ENCODE data around the gene ZFP69.
"Not testable (repeated sequence)": the region's sequence is repeated elsewhere in the genome, so short reads cannot be mapped to it uniquely, and the experiment has no call there.

Gene ZFP69

GRCh38 chr1:40476924-40477677 is at the start of gene ZFP69:
Gene ZFP69 (plus strand): TSS chr1:40477290. CDS start chr1:40479362, 2,072 bp downstream.
- DNase-seq (ENCODE audit: low spot score), result peak; percentile 33

GRCh38 chr1:40431385-40431784 is 45.7 kb upstream of the ZFP69 start:
- DNase-seq (ENCODE audit: low spot score), result no peak

DNA sequence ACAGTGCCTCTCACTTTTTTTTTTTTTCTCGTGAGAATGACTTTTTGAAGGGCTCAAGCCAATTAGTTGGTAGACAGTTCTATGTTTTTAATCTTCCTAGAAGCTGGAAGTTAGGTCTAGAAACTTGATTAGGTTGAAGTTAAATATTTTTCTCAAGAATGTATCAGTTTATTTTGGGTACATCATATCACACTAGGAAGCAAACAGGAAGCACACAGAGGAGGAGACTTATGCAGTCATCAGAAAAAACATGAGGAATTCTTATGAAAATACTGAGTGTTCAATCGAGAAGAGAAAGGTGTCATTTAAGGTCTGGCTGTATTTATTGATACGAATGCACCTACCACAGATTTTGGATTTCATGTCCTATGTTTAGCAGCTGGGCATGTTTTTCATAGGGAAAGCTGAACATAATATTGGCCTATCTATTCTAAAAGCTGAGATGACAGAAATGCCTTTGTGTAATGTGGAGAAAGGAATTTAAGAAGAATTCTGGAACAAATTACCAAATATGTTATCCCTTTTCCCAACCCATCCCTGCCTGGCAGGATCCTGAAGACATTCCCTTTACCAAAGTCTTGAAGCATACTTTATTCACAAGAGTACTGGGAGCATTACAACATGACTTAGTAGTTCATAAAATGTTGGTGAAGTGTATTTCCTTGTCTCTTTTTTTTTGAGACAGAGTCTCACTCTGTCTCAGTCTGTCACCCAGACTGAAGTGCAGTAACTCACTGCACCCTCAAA is 44.3 kb upstream of the ZFP69 start:
- DNase-seq (ENCODE audit: low spot score), result no peak

DNA sequence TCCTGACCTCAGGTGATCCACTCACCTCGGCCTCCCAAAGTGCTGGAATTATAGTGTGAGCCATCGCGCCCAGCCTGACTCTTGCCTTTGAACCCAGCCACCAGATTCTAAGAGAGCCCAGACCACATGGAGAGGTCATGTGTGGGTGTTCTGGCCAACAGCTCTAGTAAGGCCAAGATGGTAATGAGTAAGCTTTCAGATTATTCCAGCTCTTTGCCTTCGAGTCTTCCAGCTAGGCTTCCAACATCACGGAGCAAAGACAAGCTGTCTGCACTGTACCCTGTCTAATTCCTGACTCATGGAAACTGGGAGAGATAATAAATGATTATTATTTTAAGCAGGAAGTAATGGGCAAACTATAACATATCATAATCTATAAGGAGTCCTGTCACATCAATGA is 41.6 kb upstream of the ZFP69 start:
- no peak for DNase-seq (ENCODE audit: low spot score)

DNA sequence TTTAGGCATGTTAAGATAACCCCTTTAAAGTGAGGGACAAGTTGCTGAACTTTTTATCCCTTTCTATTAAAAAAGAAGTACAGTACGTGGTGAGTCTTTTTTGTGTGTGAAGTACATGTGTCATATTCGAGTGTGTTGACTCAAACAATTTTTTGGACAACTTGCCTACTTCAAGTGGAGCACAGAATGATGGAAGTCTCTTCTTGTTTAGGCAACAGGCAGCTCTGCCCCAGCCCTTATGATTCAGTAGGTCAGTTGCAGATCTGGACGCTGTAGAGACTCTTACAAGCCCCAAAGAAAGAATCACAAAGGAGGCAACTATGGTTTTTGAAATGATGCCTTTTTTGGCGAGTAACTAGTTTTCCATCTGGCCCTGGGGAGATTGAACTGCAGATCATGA is 41.2 kb upstream of the ZFP69 start:
- no peak for DNase-seq (ENCODE audit: low spot score)

- peak; percentile 31 for DNase-seq (ENCODE audit: low spot score)
Observed at GRCh38 chr1:40438391-40439015, 38.6 kb upstream of the ZFP69 start.

DNA sequence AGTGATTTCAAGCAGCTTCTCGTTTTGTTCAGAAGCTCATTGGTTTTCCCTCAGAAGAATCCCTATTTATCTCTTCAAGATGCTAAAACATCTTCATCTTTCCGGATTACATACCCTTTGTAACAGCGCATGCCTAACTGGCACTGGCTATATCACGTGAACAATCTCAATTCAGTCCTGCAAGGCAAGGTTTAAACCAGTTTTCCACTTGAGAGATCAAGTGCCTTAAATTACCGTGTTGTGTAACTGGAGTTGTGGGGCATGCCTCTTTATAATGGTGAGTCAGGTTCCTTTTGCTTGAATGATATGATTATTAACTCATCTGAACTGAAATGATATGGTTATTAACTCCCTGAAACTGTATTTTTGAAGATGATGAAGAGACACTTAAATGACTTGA is 37.8 kb upstream of the ZFP69 start:
- DNase-seq (ENCODE audit: low spot score), result no peak

- DNase-seq (ENCODE audit: low spot score), result peak; percentile 89
Observed at GRCh38 chr1:40449684-40450494, 27.2 kb upstream of the ZFP69 start, which contains the start of gene ZFP69B. Gene ZFP69B (plus strand): TSS chr1:40450476. CDS start chr1:40450962, 486 bp downstream.

DNA sequence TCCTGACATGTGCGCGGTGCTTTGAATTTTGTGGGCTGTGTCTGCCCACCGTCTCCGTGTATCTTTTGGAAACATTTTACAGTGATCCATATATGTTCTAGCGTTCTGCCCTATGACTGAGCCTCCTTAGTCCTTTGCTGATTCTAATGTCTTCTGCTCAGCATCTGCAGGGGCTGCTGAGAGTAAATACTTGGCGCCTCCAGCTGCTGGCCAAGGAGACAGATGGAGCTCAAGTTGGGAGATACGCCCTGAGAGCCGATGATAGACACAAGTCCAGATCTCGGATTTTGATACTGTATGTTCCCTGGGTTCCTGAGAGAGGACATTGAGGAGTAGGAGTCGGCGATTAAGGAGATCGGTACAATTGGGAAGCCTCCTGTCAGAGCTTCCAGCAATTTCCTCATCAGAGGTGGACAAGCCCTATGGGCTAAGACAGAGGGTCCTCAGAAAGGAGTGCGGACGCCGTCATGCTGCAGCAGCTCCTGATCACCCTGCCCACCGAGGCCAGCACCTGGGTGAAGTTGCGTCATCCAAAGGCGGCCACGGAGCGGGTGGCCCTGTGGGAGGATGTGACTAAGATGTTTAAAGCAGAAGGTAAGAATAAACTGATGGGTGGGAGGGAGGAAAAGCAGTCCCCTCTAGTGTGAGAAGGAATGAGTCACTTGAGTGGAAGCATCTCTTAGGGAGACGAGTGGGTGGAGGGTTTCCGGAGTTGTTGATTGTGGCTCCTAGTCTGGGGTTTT is 26.4 kb upstream of the ZFP69 start:
- DNase-seq (ENCODE audit: low spot score), result peak; percentile 36

DNA sequence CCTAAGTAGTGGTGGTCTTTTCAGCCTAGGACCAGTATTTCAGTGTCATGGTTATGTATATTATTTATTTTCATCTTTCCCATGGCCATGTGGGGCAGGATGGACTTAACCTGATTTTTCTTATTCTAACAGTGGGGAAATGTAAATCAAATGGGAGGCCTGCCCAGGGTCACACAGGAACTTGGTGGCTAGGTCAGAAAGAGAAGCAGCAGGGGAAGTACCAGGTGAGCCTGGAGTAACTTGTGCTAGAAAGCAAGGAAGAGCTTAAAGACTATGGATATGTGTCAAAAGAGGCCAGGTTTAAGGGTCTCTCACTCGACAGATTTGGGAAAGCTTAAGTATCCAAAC is 25.9 kb upstream of the ZFP69 start:
- no peak for DNase-seq (ENCODE audit: low spot score)

GRCh38 chr1:40454873-40455272 is 22.2 kb upstream of the ZFP69 start:
- DNase-seq (ENCODE audit: low spot score), result no peak

DNA sequence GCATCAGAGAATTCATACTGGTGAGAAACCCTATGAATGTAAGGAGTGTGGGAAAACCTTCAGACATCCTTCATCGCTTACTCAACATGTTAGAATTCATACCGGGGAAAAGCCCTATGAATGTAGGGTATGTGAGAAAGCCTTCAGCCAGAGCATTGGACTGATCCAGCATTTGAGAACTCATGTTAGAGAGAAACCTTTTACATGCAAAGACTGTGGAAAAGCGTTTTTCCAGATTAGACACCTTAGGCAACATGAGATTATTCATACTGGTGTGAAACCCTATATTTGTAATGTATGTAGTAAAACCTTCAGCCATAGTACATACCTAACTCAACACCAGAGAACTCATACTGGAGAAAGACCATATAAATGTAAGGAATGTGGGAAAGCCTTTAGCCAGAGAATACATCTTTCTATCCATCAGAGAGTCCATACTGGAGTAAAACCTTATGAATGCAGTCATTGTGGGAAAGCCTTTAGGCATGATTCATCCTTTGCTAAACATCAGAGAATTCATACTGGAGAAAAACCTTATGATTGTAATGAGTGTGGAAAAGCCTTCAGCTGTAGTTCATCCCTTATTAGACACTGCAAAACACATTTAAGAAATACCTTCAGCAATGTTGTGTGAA is 14.0 kb upstream of the ZFP69 start:
- DNase-seq (ENCODE audit: low spot score), result no peak

DNA sequence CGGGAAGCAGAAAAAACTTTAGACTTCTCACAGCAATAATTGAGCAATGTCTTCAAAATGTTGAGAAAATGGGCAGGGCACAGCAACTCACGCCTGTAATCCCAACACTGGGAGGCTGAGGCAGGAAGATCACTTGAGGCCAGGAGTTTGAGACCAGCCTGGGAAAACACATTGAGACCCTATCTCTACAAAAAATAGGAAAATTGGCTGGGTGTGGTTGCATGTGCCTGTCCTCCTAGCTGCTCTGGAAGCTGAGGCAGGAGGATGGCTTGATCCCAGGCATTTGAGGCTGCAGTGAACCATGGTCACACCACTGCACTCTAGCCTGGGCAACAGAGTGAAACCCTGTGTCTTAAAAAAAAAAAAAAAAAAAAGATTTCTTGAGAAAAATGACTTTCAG is 7.8 kb upstream of the ZFP69 start:
- no peak for DNase-seq (ENCODE audit: low spot score)

- no peak for DNase-seq (ENCODE audit: low spot score)
Observed at GRCh38 chr1:40475268-40475667, 1.8 kb upstream of the ZFP69 start.

DNA sequence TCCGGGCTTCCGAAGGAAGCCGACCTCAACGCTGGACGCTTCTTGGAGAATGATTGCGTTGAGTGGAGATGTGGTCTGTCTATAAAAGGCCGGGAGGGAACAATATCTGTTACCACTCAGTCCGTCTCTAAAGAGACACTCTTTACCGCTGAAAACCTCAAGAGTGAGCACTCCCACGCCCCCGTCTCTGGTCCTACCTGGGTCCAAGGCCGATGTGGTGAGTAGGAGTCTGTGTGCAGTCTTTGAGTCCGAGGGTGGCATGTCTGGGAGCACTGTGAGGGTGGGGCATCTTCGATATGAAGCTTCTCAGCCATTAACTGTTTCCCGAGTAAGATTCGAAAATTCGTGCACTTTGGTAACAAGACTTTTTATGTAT is 576 bp downstream of the ZFP69 start:
- DNase-seq (ENCODE audit: low spot score), result no peak

DNA sequence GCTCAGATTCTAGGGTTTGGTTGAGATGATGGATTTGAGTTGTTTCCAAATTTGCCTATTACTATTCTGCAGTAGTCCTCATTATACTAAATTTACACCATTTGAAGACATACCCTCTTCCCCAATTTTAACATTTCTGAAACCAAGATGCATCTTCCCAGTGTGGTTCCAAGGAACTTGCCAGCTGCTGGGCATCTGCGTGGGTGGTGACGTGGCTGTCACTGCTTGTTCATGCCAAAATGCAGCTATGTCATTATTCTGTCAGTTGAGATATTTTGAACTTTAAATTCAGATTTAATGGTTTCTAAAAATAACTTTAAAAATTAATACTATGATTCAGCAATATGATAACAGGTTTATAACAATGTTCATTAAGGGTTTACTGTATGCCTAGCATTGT is 1.2 kb downstream of the ZFP69 start:
- DNase-seq (ENCODE audit: low spot score), result no peak

- no peak for DNase-seq (ENCODE audit: low spot score)
Observed at GRCh38 chr1:40479156-40479555, 2.1 kb downstream of the ZFP69 start.

DNA sequence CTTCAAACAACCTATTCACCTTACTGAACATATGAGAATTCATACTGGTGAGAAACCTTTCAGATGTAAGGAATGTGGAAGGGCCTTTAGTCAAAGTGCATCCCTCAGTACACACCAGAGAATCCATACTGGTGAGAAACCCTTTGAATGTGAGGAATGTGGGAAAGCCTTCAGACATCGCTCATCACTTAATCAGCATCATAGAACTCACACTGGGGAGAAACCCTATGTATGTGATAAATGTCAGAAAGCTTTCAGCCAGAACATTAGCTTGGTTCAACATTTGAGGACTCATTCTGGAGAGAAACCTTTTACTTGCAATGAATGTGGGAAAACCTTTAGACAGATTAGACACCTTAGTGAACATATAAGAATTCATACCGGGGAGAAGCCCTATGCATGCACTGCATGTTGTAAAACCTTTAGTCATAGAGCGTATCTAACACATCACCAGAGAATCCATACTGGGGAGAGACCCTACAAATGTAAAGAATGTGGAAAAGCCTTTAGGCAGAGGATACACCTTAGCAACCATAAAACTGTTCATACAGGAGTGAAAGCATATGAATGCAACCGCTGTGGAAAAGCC is 18.3 kb downstream of the ZFP69 start:
- no peak for DNase-seq (ENCODE audit: low spot score)

DNA sequence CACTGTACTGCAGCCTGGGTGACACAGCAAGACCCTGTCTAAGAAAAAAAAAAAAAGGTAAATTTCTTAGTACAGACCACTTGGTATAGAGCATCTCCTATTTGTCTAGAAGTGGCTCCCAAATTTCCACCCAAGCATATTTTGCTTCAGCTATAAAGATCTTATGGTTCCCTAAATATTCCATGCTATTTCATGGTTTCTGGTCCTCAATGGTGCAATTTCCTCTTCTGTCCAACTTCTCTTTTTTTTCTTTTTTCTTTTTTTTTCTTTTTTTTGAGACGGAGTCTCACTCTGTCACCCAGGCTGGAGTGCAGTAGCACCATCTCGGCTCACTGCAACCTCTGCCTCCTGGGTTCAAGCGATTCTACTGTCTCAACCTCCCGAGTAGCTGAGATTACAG is 25.6 kb downstream of the ZFP69 start:
- not testable (repeated sequence) for DNase-seq (ENCODE audit: low spot score)

DNA sequence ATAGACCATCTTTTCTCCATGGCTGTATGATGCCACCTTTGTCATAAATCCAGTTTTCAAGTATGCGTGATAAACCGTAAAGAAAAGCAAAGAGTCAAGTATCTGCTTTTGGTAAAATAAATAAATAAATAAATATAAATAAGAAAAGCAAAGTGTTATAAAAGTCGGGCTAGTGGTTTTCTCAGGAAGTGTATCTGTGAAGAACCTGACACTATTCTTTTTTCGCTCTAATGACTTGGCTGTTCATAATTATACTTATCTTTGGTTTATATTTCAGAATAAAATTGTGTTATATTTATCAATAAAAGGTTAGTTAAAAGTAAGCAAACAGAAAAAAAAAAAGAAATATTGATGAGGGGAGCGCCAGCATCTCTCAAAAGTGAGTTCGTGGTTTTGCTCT is 30.9 kb downstream of the ZFP69 start:
- no peak for DNase-seq (ENCODE audit: low spot score)

All from kidney capillary endothelial cell (primary cell).